GM19239 (cell line): Measurements from ENCODE around the gene AARS1.
A peak's percentile ranks its signal among the peaks of the same experiment; 100 is the strongest.
"Not testable (repeated sequence)": the region's sequence is repeated elsewhere in the genome, so short reads cannot be mapped to it uniquely, and the experiment has no call there.

Experiments
- DNase-seq: peaks from one replicate; pipeline ENCODE4 v3.0.0; 2011; ENCODE audit warnings: low spot score; ENCODE audit not compliant: insufficient read length
- FAIRE-seq: peaks from 2 replicates; lab custom pipeline; 2011; peaks lifted over from hg19 to GRCh38; lab: Jason Lieb, UNC

The AARS1 gene

DNA sequence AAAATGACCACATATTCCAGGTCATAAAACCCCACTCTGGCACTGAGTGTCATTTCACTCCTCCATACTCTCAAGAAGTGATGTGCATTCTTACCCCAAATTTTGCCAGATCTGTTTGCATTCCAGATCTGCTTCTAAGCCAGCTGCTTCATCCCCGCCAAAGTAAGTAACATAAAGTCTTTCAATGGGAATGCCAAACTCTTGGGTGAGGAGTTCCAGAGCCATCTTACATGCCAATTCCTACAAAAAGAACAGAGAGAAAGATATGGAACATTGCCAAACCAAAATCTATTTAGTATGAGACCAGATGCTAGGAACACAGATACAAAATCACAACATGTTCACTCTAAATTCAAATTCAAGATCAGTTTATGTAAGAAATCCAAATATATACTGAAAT, 12.9 kb downstream of the AARS1 start:
- DNase-seq = no peak
- FAIRE-seq = no peak

DNA sequence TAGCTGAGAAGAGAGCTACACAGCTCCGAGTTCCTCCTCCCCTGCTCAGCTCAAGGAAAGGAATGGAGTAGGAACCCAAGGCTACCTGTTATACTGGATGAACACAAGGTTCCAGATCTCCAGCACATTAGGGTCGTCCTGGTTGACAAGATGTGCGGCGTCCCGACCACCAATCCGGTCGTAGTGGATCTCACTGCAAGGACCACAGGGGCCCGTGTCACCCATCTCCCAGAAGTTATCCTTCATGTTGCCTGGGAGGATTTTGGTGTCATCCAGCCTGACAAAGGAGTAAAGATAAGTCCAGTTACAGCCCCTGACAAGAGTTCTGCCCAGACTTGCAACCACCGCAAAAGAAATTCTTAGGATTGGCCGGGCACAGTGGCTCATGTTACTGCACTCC, 17.6 kb downstream of the AARS1 start:
- FAIRE-seq (no peak), DNase-seq (no peak)

DNA sequence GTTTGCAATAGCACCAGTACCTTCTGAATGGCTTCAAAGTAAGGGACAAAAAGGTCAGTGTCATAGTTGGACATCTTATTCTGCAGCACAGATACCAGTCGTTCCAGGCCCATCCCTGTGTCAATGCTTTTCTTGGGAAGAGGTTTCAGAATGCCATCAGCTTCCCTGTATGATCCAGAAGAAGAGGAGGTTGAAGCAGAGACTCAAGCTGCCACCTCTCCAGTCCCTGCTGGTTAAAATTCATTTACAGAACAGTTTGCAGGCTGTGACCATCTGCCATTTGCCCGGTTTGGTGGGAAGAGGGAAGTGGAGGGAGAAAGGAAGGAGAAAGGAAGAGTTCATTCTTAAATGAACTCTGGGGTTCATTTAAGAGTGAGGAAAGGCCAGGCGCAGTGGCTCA, 19.1 kb downstream of the AARS1 start:
- DNase-seq (no peak), FAIRE-seq (no peak)

DNA sequence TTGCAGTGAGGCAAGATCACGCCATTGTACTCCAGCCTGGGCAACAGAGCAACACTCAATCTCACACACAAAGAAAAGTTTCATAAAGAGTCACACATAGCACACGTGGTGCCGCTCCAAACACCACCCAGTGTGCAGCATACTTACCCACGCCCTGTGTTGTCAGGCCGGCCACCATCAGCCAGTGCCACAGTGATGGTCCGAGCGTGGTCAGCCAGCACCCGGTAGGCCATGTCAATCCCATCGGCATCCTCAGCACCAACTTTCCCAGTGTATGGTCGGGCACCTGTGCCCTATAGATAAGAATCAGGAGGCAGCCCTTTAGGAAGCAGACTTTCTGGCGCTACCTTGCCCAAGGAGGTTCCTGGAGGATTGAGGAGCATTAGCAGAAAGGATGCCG, 19.8 kb downstream of the AARS1 start:
- FAIRE-seq (no peak), DNase-seq (no peak)

DNA sequence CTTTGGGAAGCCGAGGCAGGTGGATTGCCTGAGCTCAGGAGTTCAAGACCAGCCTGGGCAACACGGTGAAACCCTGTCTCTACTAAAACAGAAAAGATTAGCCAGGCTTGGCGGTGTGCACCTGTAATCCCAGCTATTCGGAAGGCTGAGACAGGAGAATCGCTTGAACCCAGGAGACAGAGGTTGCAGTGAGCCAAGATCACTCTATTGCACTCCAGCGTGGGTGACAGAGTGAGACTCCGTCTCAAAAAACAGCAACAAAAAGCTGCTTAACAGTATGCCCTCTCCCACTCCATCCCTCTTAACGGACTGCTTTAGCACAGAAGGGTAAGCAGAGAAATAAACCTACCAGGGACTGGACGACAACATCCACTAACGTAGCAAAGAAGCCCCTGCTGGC, 21.4 kb downstream of the AARS1 start:
- not testable (repeated sequence) for DNase-seq, FAIRE-seq

DNA sequence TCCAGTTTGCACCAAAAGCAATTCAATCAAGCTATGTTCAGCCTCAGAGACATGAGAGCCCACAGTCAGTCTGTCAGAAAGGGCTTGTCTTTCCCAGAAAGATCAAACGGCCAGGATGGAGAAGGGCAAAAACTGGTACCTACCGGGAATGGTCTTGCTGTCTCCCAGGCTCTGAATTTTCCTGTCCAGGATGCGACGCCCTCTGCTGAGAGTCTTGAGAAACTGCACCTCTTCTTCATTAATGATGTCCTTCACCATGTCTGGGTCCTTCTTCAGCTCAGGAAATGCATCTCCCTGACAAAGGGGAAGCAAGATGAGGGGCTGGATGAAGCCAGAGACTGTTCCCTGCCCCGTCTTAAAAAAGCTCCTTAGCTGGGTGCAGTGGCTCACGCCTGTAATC, 21.8 kb downstream of the AARS1 start:
- no peak for DNase-seq
- no peak for FAIRE-seq

DNA sequence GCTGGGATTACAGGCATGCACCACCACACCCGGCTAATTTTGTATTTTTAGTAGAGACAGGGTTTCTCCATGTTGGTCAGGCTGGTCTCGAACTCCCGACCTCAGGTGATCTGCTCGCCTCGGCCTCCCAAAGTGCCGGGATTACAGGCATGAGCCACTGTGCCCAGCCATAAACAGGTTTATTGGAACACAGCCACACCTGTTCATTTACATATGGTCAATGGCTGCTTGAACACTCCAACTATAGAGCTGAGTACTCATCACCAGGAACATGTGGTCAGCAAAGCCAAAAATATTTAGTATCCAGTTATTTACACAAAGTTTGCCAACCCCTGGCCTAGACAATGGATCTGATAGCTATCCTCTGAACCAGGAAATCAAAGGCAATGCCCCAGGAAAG, 29.4 kb downstream of the AARS1 start:
- FAIRE-seq, DNase-seq: not testable (repeated sequence)

DNA sequence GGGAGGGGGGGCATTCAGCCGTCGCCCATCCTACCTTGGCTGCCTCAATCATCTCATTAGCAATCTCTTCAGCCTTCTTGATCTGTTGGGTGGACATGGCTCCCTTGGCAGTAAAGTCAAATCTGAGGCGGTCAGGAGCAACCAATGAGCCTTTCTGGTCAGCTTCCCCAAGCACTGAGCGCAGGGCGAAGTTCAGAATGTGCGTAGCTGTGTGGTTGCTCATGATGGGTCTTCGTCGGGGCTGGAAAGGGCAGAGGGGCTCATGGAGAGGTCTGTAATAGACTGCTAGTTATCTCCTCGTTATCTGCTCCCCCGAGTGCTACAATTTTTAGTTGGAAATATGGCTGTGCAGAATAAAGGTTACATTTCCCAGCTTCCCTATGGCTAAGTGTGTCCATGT, 30.4 kb downstream of the AARS1 start:
- FAIRE-seq = no peak
- DNase-seq = no peak

DNA sequence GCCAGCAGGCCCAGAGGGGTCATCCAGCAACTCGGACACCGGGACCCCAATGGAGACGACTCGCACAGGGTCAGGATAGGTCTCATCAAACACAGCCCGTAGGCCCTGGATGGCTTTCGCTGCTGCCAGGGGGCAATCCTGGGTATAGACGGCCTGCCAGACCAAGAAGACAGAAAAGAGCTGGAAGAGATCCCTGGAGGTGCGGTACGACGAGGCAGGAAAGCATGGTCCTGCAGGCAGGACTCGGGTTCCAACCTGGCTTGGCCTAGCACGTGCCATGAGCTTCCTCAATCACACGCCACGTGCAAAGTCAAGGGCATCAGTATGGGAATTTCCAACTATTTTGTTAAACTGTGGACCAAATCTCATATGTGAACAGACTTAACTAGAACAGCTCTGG, 31.2 kb downstream of the AARS1 start:
- DNase-seq (no peak), FAIRE-seq (no peak)

DNA sequence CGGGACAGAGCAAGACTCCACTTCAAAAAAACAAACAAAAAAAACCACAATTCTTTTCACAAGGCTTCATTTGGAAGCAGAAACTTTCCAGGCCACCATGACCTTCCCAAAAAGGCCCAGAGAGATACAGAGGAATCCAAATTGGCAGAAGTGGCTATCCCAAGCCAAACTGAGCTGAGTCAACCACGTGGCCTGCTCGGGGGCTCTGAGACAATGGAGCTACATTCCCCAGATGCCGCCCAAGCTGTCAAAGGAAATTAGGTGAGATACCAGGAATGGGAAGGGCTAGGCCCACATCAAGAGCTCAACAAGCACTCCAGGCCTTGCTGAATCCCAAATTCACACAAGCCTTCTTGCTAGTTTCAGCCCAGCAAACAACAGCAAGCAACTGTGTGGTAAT, 31.9 kb downstream of the AARS1 start:
- FAIRE-seq = no peak

DNA sequence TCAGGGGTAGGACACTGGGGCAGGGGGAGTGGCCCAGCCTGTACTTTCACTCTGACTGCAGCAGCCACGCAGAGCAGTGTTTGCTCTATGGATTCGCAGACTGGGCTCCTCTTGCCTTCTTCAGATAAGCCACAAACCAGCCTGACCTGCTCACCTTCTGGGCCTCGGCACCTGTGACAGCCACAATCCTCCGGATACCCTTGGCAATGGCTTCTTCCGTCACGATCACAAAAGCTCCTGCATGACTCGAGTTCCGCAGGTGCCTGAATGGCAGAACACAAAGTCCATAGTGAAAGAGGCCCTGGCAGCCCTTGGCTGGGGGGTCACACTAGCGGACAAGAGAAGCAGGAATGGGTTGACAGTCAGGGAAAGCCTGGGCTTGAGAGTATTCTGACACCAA, 33.7 kb downstream of the AARS1 start:
- DNase-seq (no peak), FAIRE-seq (no peak)

More for the DNA sequence above, 31.9 kb downstream of the AARS1 start:
- no peak for DNase-seq

DNA sequence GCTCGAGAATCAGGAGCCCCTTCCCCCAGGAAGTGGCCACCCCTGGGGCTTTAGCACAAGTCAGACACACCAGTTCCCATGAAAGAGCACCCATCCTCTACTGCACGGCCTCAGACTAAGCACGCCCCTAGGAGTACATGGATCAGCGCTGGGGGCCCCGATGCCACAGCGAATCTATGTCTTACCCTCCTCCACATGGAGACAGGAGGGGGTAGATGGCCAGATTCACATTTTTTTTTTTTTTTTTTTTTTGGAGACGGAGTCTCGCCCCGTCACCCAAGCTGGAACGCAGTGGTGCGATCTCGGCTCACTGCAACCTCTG, 34.4 kb downstream of the AARS1 start:
- FAIRE-seq = no peak

DNA sequence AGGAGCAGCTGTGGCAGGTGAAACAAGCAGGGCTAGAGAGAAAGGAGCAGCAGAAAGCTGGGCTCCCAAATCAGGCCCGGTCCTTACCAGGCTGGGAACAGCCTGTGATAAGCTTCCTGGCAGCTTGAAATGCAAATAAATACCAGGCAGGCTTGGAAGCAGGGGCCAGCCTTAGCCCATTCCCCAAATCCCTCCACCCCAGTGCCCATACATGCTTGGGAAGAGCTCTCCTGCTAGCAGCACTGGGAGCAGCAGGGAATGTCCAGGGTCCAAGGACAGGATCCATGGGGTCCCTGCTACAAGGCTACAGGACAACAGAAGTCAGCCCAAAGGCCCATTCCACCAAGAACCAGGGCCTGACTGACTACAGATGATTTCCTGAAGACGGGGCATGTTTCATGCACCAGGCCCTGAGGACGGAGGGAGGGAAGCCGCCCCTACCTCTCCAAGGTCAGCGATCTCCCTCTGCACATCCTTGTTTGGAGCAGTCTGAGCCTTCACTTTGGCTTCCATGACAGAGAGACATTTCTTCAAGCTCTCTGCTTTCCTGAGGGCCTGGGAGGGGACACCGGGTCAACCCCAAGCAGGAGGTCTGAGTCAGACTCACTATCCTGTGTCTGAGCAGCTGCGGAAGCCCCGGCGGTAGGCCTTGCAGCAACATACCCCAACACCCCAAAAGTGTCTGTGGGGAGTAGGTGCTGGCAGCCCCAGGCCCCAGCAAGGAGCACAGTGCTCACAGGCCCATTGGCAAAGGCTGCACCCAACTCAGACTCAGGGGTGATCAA, 34.9 kb downstream of the AARS1 start:
- DNase-seq (no peak), FAIRE-seq (no peak)

More for the DNA sequence above, 34.4 kb downstream of the AARS1 start:
- DNase-seq = no peak

DNA sequence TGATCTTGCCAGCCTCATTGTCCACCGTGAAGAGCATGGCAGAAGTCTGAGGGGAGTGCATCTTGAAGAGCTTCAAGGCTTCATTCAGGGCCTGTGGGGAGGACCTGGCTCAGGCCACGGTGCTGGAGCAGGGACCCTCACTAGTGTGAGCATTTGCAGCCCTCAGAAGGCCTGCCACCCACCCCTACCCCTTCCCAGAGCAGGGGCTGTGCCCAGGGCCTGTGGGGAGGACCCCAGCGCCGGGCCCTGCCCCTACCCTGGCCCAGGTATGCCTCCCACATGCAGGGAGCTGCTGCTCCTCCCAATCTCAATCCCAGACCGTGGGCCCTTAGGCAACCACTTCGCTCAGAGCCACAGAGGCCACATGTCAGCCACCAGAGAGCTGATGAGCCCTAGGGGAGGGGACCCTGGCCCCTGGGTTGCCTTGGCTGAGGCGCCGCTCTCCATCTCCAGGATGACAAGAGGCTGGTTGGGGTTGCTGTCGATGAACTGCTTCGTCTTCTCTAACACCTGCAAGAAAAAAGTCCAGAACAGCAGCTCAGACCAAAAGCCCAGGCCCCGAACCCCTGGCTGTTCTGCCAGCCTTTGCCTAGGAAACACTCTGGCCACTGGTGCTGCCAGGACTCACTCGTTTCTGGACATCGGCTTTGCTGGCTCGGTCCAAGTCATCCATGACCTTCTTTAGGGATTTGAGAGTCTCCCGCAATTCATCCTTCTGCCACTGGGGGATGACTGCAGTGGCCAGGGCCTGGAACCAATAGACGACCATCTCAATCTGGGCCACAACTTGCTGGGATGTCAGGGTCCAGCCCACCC, 35.8 kb downstream of the AARS1 start:
- FAIRE-seq = no peak
- no peak for DNase-seq

DNA sequence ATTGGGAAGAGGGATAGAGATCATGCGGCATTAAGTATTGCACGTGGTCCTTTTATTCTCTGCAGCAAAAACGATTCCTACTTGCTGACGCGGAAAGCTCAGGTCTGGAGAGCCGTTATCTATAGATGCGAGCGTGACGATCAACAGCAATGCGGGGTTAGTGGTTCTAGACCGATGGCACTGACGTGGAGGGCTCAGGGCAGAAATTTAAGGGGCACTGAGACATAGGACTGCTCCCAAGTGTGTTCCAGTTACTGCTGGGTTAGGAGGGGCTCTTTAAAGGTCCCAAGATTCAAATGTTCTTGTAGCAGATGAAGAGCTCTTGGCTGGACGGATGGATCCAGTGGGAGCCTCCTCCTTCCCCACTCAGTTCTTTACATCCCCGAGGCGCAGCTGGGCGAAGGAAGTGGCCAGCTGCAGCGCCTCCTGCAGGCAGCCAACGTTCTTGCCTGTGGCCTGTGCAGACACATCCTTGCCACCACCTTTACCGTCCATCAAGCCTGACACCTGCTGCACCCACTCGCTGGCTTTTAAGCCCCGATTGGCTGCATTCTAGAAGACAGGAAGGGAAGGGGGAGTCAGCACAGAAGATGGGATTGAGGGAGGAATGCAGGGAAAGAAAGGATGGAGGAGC, 36.8 kb downstream of the AARS1 start:
- FAIRE-seq (no peak), DNase-seq (no peak)

DNA sequence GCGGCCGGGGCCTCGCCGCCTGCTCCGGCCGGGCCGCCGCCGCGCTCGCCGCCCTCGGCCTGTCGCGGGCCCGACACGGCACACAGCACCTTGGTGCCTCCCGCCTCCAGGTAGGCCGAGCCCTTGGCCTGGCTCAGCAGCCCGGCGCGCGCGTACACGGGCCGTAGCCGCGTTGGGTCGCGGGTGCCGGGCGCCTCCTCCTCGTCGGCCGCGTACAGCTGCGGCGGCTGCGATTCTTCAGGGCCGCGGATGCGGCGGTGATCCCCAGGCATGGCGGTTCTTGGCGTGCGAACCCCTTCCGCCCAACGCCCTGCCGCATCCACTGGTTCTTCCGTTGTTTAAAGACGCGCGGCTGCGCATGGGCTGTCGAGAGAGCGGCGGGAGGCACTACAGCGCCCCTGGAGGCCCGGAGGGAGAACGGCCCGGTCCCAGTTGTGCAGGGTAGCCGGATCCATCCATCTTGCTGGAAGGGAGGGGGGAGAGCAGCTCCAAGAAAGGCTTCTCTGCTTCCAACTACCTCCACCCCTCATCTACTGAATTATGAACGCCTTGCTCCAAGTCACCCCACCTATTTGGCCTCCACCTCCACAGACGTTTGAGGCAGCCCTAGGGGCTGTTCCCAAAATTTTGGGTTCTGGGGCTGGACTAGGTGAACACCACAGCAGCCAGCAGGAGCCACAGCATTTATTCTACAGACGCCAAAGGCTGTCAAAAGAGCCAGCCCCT, 37.5 kb downstream of the AARS1 start, which contains the start of gene EXOSC6:
TSS of gene EXOSC6 (minus strand) at position 312 of the 726 bp plus-strand sequence. CDS start at position 272, 40 bp downstream.
- peak; percentile 78 for FAIRE-seq

DNA sequence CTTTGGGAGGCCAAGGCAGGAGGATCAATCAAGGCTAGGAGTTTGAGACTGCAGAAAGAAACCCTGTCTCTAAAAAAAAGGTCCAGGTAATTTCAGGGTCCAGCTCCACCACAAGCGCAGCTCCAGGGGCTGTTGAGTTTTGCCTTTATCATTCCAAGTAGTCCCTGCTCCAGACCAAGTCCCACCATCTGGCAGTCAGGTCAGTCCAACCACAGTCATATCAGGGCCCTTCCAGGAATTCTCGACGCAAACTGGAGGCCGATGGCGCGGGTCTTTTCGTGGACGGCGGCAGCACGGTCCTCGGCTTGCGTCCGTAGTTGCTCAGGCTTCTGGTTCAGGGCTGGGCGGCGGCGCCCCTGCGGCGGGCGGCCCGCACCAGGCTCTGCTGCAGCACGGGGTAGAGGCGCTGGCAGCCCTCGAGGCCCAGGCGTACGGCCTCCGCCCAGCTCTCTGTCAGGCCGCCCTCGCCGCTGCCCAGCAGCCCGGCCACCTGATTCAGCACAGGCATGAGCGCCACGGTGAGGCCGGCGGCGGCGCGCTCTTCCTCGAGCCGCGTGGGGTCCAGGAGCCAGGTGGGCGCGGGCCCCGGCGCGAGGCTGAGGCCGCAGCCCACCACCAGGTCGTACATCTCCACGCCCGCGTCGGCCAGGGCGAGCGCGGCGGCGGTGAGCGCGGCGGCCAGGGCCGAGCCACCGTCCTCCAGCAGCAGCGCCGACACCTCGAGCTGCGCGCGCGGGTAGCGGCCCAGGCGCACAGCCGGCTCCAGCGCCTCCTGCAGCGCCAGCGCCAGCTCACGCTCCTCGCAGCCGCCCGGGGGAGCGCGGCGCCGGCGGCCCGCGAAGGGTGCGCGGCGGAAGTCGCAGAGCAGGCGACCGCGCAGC, 38.3 kb downstream of the AARS1 start:
- DNase-seq (peak; percentile 53), FAIRE-seq (no peak)

More for the DNA sequence above, 37.5 kb downstream of the AARS1 start, which contains the start of gene EXOSC6:
- DNase-seq = peak; percentile 97

DNA sequence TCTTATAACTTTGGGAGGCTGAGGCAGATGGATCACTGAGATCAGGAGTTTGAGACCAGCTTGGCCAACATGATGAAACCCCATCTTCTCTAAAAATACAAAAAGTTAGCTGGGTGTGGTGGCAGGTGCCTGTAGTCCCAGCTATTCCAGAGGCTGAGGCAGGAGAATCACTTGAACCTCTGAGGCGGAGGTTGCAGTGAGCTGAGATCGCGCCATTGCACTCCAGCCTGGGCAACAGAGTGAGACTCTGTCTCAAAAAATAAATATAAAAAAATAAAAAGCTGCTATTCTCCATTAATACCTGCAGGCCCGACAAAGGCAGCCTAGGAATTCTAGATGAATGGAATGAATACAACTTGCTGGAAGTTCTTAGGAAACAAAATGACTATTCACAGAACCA, 39.6 kb downstream of the AARS1 start:
- FAIRE-seq = not testable (repeated sequence)

DNA sequence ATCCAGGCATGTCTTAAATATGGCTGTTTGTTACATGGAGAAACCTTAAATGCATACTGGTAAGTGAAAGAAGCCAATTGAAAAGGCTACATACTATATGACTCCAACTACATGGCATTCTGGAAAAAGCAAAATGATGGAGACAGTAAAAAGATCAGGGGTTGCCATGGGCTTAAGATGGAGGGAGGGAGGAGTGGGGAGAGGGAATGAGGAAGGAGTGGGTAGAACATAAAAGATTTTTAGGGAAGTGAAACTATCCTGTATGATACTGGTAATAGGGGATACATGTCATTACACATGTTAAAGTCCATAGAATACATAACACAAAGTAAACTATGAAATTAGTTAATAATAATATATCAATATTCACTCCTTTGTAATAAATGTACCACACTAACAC, 50.5 kb downstream of the AARS1 start:
- DNase-seq = not testable (repeated sequence)

More for the DNA sequence above, 39.6 kb downstream of the AARS1 start:
- DNase-seq = not testable (repeated sequence)

More for the DNA sequence above, 50.5 kb downstream of the AARS1 start:
- not testable (repeated sequence) for FAIRE-seq
